BLaER1 (cell line): Measurements from ENCODE around the gene PHF10.
A peak's percentile ranks its signal among the peaks of the same experiment; 100 is the strongest.

ENCODE experiments used
- H3K27ac ChIP-seq: shearing (Covaris generic); formaldehyde crosslinking; 2 replicates; pipeline ENCODE4 v1.8.1; 2022
- H3K27me3 ChIP-seq: shearing (Covaris generic); formaldehyde crosslinking; 2 replicates; pipeline ENCODE4 v1.8.1; 2022
- H3K36me3 ChIP-seq: shearing (Covaris generic); formaldehyde crosslinking; 2 replicates; pipeline ENCODE4 v1.8.1; 2022
- H3K4me1 ChIP-seq: shearing (Covaris generic); formaldehyde crosslinking; 2 replicates; pipeline ENCODE4 v1.8.1; 2022
- H3K4me2 ChIP-seq: shearing (Covaris generic); formaldehyde crosslinking; 2 replicates; pipeline ENCODE4 v1.8.1; 2022
- H3K4me3 ChIP-seq: shearing (Covaris generic); formaldehyde crosslinking; 2 replicates; pipeline ENCODE4 v1.8.1; 2022
- H3K9ac ChIP-seq: shearing (Covaris generic); formaldehyde crosslinking; 2 replicates; pipeline ENCODE4 v1.8.1; 2022
- H3K9me3 ChIP-seq: shearing (Covaris generic); formaldehyde crosslinking; 2 replicates; pipeline ENCODE4 v1.8.1; 2022
- H4K20me1 ChIP-seq: shearing (Covaris generic); formaldehyde crosslinking; 2 replicates; pipeline ENCODE4 v1.8.1; 2022
- Cebpa-rat ChIP-seq: shearing (Covaris generic); IDR thresholded peaks from 2 replicates; pipeline ENCODE4 v1.8.1; 2022

Gene PHF10

DNA sequence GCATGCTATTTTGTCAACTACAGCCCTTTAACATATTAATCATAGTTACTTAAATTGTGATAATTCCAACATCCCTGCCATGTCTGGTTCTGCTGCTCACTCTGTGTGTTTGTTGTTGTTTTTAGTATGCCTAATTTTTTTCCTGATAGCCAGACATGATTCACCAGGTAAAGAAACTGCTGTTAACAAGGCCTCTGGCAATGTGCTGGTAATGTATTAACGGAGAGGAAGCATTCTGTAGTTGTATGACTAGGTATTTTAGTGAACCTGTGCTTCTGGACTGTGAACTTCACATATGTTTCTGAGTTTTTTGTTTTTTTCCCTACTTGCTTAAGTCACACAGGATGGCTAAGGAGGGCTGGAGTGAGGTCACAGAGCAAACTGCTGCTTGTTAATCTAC lies 22.3 kb upstream of the PHF10 start:
- Histone ChIP-seq H3K4me1 (peaks cover 14% of the 10 kb centered on the region), H3K9ac (no peak overlapping the region), H4K20me1 (no peaks in the 10 kb centered on the region)

DNA sequence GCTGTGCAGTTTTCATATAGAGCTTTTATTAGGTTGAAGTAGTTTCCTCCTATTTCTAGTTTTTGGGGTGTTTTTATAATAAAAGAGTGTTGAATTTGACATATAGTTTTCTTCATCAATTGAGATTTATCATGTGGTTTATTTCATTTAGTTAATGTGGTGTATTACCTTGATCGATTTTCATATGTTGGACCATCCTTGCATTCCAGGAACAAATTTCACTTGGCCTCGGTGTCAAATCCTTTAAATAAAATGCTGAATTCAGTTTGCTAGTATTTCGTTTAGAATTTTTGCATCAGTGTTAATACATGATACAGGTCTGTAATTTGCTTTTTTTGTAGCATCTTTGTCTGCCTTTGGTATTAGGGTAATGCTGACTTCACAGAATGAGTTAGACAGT lies 21.1 kb upstream of the PHF10 start:
- Histone ChIP-seq H3K4me3 (no peak overlapping the region), H3K9me3 (peaks cover 9% of the 10 kb centered on the region; the same call in 1 of the 2 replicates), H3K27me3 (no peaks in the 10 kb centered on the region), H3K27ac (no peak overlapping the region), H3K36me3 (0 out of 2 replicates have a peak, but pooled peaks cover 3% of the 10 kb centered on the region), H3K4me1 (peaks cover 10% of the 10 kb centered on the region), H3K4me2 (no peak overlapping the region), H3K9ac (no peak overlapping the region), H4K20me1 (no peaks in the 10 kb centered on the region)
- TF ChIP-seq Cebpa-rat: no peak

More for the DNA sequence above, 22.3 kb upstream of the PHF10 start:
- no peak overlapping the region for H3K27ac ChIP-seq
- peaks cover 9% of the 10 kb centered on the region; the same call in 1 of the 2 replicates for H3K9me3 ChIP-seq
- no peak for TF ChIP-seq Cebpa-rat
- H3K36me3 ChIP-seq: 0 out of 2 replicates have a peak, but pooled peaks cover 3% of the 10 kb centered on the region
- no peak overlapping the region for H3K4me2 ChIP-seq
- H3K27me3 ChIP-seq: no peaks in the 10 kb centered on the region
- H3K4me3 ChIP-seq: no peak overlapping the region

DNA sequence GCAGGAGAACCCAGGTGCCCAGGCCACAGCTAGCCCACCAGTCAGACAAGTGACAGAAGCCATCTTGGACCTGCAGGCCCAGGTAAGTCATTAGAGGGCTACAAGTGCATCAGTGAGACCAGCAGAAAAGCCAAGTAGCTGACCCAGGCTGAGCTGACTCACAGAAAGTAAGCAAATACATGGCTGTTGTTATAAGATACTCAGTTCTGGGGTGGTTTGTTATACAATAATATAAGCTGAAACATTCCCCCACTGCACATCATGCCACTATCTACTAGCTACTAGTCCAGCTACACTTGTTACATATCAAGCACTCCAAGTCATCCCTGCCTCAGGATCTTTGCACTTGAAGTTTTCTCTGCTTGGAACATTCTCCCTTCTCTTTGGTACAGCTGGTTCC lies 17.0 kb upstream of the PHF10 start:
- Histone ChIP-seq H3K27me3 (no peaks in the 10 kb centered on the region), H3K4me1 (peaks cover 8% of the 10 kb centered on the region), H3K4me3 (no peak overlapping the region), H3K9ac (no peak overlapping the region), H3K36me3 (no peaks in the 10 kb centered on the region), H3K4me2 (no peak overlapping the region), H4K20me1 (no peaks in the 10 kb centered on the region), H3K27ac (no peak overlapping the region), H3K9me3 (peaks cover 5% of the 10 kb centered on the region; the same call in 1 of the 2 replicates)
- no peak for TF ChIP-seq Cebpa-rat

DNA sequence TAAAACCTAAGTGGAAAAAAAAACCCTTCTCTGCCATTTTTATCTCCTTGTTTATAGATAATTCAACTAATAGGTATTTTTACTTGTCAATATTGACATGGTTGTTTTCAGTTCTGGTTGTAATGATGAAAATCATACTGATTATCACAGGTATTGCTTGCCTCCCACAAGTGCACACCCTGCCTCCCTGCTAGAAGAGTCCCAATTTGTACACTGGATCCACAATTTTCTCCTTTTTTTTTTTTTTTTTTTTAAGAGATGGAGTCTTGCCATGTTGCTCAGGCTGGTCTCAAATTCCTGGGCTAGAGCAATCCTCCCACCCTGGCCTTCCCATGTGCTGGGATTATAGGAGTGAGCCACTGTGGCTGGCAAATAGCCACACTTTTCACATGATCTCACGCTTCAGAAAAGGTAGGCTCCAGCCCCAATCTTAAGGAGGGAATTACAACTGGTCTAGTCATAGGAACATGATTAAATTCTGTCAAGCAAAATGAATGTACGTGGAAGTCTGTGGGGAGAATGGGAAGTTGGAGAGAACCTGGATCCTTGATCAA lies 14.8 kb upstream of the PHF10 start:
- no peak overlapping the region for H3K4me2 ChIP-seq
- TF ChIP-seq Cebpa-rat: no peak
- H3K27me3 ChIP-seq: no peaks in the 10 kb centered on the region
- no peak overlapping the region for H3K27ac ChIP-seq
- no peaks in the 10 kb centered on the region for H4K20me1 ChIP-seq
- H3K36me3 ChIP-seq: no peaks in the 10 kb centered on the region
- no peaks in the 10 kb centered on the region for H3K9me3 ChIP-seq
- H3K9ac ChIP-seq: no peak overlapping the region
- H3K4me1 ChIP-seq: peaks cover 9% of the 10 kb centered on the region
- no peak overlapping the region for H3K4me3 ChIP-seq

DNA sequence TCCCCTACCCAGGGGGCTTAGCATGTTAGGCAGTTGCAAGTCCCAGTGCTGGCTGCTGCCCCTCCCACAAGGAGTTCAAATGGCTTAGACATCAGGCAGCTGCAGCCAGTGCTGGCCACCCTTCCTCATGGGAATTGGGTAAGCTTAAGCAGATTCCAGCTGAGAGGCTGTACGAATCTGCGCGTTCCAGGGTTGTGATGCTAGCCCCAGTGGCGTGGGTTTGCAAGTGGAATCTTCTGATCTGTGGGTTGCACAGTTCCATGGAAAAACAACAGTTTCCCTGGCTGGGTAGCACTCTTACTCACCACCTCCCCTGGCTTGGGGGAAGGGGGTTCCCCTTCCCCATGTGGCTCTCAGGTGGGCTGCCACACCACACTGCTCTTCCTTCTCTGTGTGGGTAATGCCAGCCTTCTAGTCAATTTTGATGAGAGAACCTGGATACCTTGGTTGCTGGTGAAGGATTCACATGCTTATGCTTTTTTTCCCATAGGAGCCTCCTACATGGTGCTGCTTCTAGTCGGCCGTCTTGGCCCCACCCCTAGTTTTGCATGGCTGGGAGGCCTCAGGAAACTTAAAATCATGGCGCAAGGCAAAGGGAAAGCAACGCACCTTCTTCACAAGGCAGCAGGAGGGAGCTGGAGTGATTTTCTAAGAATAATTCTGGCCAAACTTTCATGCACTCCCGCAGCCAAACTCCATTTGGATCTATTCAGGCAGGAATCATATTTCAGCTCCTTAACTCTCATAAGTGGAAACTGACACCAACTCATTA lies 14.1 kb upstream of the PHF10 start:
- H3K4me3 ChIP-seq: no peak overlapping the region
- H3K27ac ChIP-seq: no peak overlapping the region
- no peak overlapping the region; the same call in 1 of the 2 replicates for H3K4me2 ChIP-seq
- no peak for TF ChIP-seq Cebpa-rat
- peaks cover 12% of the 10 kb centered on the region for H3K4me1 ChIP-seq
- no peaks in the 10 kb centered on the region for H3K36me3 ChIP-seq
- no peaks in the 10 kb centered on the region for H4K20me1 ChIP-seq
- no peak overlapping the region for H3K9ac ChIP-seq
- H3K27me3 ChIP-seq: no peaks in the 10 kb centered on the region
- no peaks in the 10 kb centered on the region for H3K9me3 ChIP-seq

DNA sequence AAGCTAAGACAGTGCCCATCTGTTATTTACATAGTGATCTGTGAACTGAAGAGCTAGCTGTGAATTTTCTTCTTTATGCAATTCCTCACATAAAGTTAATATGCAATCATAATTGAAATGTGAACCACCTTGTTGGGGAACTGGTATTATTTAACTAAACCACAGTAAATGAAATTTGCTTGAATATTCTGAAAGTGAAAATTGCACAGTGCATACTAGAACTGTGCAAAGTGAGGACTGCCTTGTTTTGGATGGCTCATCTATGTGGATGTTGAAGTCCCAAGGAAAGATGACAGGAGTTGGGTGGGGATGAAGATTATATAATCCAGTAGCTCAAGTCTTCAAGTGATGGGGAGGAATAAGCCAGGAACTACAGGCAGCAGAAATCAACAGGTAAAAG lies 5.7 kb upstream of the PHF10 start:
- Histone ChIP-seq H4K20me1 (no peaks in the 10 kb centered on the region), H3K4me2 (no peak overlapping the region), H3K9ac (no peak overlapping the region), H3K9me3 (no peaks in the 10 kb centered on the region), H3K4me3 (no peak overlapping the region), H3K27me3 (no peaks in the 10 kb centered on the region), H3K27ac (no peak overlapping the region), H3K36me3 (no peaks in the 10 kb centered on the region), H3K4me1 (peaks cover 17% of the 10 kb centered on the region)
- TF ChIP-seq Cebpa-rat: no peak

DNA sequence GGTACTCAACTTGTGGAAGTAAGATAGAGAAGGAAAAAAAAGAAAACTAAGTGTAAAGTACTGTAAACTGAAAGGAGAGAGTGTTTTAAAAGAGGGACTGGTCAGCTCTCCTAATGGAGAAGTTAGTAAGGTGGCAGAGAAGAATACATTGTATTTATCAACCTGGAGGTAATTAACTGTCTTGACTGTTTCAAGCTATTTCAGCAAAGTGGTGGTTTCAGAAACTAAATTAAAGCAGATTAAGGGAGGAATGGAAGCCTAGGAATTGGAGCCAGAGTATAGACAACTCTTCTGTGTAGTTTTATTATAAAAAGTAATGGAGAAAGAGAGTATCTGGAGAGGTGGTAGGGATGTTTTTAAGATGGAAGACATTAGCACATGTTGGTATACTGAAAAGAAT lies 2.7 kb upstream of the PHF10 start:
- H3K36me3 ChIP-seq: no peaks in the 10 kb centered on the region
- H3K4me2 ChIP-seq: no peak overlapping the region; the same call in 1 of the 2 replicates
- no peaks in the 10 kb centered on the region for H3K9me3 ChIP-seq
- H3K9ac ChIP-seq: no peak overlapping the region
- peaks cover 17% of the 10 kb centered on the region for H4K20me1 ChIP-seq
- peaks cover 22% of the 10 kb centered on the region for H3K4me1 ChIP-seq
- H3K4me3 ChIP-seq: no peak overlapping the region
- no peak overlapping the region for H3K27ac ChIP-seq
- TF ChIP-seq Cebpa-rat: no peak
- no peaks in the 10 kb centered on the region for H3K27me3 ChIP-seq

DNA sequence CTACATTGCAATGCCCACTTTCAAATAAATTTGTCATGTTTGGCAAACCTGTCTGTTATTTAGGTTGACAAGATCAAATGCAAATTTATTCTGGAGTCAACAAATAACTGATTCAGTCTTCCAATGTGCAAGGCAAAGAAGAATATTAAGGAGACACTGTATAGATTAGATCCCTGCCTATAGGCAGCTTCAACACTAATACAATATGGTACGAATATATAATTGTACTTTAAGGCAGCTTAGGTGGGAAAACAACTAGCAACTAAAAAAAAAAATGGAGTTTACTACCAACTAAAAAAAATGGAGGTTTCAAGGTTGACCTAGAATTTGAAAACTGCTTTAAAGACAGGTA lies 1.7 kb upstream of the PHF10 start:
- no peaks in the 10 kb centered on the region for H3K27me3 ChIP-seq
- no peaks in the 10 kb centered on the region for H3K9me3 ChIP-seq
- H3K4me1 ChIP-seq: peaks cover 31% of the 10 kb centered on the region
- H3K36me3 ChIP-seq: no peaks in the 10 kb centered on the region
- H4K20me1 ChIP-seq: peaks cover 27% of the 10 kb centered on the region
- TF ChIP-seq Cebpa-rat: no peak
- peak overlapping the region; percentile 93 for H3K4me2 ChIP-seq
- peak overlapping the region; percentile 96; the same call in 1 of the 2 replicates for H3K9ac ChIP-seq
- H3K4me3 ChIP-seq: peak overlapping the region; percentile 86; the same call in 1 of the 2 replicates
- H3K27ac ChIP-seq: no peak overlapping the region

DNA sequence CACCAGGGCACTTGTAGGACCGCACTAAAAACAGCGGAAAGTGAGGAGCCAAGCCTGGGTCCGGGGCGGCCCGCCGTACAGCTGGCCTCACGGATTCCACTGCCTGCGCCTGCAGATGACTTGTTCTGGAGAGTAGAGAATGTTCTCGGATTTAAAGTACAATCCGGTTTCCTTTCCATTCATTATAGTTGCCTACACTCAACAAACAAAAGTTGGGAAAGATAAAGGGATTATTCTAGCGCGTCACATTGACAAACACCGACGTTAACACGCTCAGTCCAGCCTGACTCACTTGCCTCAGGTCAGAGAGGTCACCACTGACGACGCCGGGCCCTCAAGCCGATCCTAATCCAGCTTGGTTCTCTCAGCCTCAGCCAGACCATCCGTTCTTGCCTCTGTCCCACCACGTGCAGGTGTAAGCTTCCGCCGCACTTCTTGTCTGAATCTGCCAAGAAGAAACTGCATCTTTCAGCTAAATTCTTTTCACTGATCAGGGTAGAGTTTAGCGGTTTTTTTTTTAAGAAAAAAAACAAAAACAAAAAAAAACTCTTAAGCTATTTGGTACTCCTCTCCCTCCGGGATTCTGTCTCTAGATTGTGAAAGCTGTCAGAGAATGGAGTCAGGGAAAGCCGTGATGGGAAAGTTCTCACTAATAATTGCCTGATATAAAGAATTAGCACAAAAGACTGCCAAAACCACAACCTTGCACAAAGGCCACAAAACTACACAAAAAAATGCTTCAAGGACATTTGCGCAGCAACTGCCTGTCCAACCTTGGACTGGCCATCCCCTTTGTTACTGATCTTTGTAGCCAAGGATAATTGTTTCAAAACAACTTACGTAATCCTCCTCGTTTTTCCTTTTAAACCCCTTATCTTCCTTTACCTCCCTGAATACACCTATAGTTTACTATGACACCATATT lies 1.1 kb upstream of the PHF10 start:
- H3K4me2 ChIP-seq: peak overlapping the region; percentile 93
- no peak for TF ChIP-seq Cebpa-rat
- H3K27ac ChIP-seq: peak overlapping the region; percentile 94
- peak overlapping the region; percentile 96 for H3K9ac ChIP-seq
- H3K27me3 ChIP-seq: no peaks in the 10 kb centered on the region
- H3K9me3 ChIP-seq: no peaks in the 10 kb centered on the region
- H3K36me3 ChIP-seq: no peaks in the 10 kb centered on the region; the same call in 1 of the 2 replicates
- H3K4me3 ChIP-seq: peak overlapping the region; percentile 86
- peaks cover 31% of the 10 kb centered on the region for H3K4me1 ChIP-seq
- H4K20me1 ChIP-seq: peaks cover 33% of the 10 kb centered on the region
